NOMO-1 (cell line): Measurements from ENCODE around the gene MTHFR.

ENCODE experiments used
- DNase-seq, 2 experiments: peaks; one replicate each; lab custom pipeline; 2025; ENCODE audit not compliant: unreplicated experiment in 2 of 2; lab: John Stamatoyannopoulos, UW

MTHFR gene

GRCh38 chr1:11736746-11737639, 68.8 kb downstream of the MTHFR start:
- peak; percentile 85 to 88 for DNase-seq

- peak; percentile 85 to 92 for DNase-seq
These were observed 69.7 kb downstream of the MTHFR start, which contains the start of gene AGTRAP for GRCh38 chr1:11735854-11736745. Gene AGTRAP (plus strand): TSS chr1:11736136. CDS start chr1:11736209, 73 bp downstream.
